ENCODE measurements around the gene SERPINE1.
A peak's percentile ranks its signal among the peaks of the same experiment; 100 is the strongest.

SERPINE1 gene

GRCh38 chr7:101172005-101172853 lies 45.3 kb downstream of the SERPINE1 start:
- H3K4me3 ChIP-seq (replicated peaks; ENCODE audit: low read depth, low read length): no peak overlapping the region
- no peak for DNase-seq (ENCODE audit: extremely low read depth, low read depth)
- no peak for TF ChIP-seq CTCF (IDR thresholded peaks at IDR 0.05; ENCODE audit: low read depth, low read length, missing control alignments)

DNA sequence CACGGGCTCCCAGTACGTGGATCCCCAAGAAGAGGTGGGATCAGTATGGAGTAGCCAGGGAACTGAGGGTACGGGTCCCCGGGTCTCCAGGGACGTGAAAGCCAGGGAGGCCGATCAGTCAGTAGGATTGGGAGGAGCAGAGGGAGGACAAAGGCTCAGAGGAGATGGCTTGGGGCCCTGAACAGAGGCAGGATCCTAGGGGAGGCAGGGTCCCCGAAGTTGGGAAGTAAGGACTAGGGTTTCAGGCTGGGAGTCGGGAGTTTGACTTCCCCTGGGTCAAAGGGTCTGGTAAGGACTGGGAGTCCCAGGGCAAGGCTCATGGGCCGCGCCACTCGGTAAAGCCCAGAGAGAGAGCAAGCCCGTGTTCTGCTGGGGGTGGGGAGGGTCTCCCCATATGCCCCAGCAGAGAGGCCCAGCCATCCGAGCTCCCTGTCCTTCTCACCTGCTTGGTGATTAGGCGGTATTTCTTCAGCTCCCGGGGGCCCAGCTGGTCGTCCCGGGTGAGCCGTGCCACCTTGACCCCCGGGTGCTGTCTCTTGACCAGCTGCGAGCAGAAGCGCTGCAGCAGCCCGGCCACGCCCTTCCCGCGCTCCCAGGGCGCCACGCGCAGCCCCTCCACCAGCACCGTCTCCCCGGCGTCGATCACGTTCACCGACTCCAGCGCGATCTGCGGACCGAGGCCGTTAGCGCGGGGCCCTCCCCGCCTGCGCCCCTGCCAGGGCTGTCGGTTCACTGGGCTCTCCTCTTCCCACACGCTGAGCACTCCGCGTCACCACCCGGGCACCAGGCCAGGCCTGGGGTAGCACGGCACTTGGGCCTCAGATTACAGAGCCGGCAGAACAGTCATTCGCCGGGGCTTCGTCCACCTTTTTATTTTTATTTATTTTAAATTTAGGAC lies 46.2 kb downstream of the SERPINE1 start:
- peak; percentile 35 for DNase-seq (ENCODE audit: extremely low read depth, low read depth)
- no peak for TF ChIP-seq CTCF (IDR thresholded peaks at IDR 0.05; ENCODE audit: low read depth, low read length, missing control alignments)
- H3K4me3 ChIP-seq (replicated peaks; ENCODE audit: low read depth, low read length): peak overlapping the region; percentile 23; the same call in 1 of the 2 replicates

DNA sequence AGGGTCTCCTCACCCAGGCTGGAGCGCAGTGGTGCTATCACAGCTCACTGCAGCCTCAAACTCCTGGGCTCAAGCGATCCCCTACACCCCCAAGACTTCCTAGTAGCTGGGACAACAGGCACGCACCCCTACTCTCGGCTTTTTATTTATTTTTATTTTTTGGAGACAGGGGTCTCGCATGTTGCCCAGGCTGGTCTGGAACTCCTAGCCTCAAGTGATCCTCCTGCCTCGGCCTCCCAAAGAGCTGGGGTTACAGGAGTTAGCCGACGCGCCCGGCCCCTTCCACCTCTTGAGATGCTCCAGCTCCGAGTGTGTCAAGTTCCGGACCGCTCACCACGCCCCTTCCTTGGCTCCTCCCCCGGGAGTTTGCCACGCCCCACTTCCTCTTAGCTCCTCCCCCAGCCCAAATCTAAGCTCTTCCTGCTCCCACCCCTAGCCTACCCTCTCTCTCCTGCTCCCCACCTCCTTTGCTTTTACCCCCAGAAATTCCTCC lies 46.9 kb downstream of the SERPINE1 start:
- DNase-seq (ENCODE audit: extremely low read depth, low read depth): peak; percentile 32
- peak overlapping the region; percentile 23; the same call in 1 of the 2 replicates for H3K4me3 ChIP-seq (replicated peaks; ENCODE audit: low read depth, low read length)
- TF ChIP-seq CTCF (IDR thresholded peaks at IDR 0.05; ENCODE audit: low read depth, low read length, missing control alignments): no peak

DNA sequence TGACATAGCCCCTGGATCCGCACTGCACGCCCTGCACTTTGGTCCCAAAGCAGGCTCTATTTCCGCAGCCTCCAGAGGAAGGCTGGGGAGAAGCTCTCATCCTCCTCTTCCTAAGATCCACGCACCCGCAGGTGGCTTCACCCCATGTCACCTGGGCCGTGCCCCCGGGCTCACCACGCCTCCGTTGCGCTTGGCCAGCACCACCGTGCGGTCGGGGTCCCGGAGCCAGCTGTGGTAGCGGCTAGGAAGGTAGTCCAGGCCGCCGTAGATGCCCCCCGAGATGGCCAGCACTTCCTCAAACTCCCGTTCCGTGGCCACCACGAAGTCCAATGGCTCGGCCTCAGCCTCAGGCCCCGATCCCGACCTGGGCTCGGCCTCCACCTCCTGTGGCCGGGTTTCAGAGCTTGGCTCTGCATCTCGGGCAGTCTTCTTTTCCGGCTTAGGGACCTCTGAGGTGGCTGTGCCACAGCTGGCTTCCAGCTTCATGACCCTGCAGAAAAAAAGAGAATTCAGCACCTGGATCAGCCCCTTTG lies 47.5 kb downstream of the SERPINE1 start:
- no peak overlapping the region for H3K4me3 ChIP-seq (replicated peaks; ENCODE audit: low read depth, low read length)
- no peak for DNase-seq (ENCODE audit: extremely low read depth, low read depth)
- TF ChIP-seq CTCF (IDR thresholded peaks at IDR 0.05; ENCODE audit: low read depth, low read length, missing control alignments): no peak

DNA sequence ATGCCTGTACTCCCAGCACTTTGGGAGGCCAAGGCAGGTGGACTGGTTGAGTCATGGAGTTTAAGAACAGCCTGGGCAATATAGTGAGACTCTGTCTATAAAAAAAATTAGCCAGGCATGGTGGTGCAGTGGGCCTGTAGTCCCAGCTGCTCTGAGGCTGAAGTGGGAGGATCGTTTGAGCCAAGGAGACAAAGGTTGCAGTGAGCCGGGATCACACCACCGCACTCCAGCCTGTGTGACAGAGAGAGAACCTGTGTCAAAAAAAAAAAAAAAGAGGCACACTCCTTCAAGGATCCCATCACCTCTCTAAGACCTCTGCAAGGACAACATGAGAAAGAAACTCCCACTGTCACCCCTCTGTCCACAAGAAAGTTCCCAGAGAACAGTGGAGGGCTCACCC lies 48.8 kb downstream of the SERPINE1 start:
- no peak for DNase-seq (ENCODE audit: extremely low read depth, low read depth)
- no peak for TF ChIP-seq CTCF (IDR thresholded peaks at IDR 0.05; ENCODE audit: low read depth, low read length, missing control alignments)
- H3K4me3 ChIP-seq (replicated peaks; ENCODE audit: low read depth, low read length): no peak overlapping the region

DNA sequence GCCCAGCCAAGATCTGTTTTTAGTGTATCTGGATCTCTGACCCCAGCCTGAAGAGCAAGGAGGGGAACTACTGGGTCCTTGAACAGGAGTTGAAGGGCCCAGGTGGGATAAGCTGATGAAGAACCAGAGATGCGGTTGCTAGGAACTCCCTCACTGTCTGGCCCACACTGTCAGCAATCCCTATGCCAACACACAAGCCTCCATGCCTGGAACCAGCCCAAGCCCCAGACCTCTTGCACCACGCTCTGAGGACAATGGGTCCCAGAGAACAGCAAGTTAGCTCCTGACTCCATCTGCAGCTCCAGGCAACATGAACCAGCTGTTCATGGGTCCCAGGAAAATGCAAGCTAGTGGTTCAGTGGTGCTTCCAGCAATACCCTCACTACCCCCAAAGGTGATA lies 50.7 kb downstream of the SERPINE1 start:
- DNase-seq (ENCODE audit: extremely low read depth, low read depth): no peak
- H3K4me3 ChIP-seq (replicated peaks; ENCODE audit: low read depth, low read length): no peak overlapping the region
- no peak for TF ChIP-seq CTCF (IDR thresholded peaks at IDR 0.05; ENCODE audit: low read depth, low read length, missing control alignments)

All from HFF-Myc (cell line).